ENCODE data around the gene RIOK2.

RIOK2 gene

DNA sequence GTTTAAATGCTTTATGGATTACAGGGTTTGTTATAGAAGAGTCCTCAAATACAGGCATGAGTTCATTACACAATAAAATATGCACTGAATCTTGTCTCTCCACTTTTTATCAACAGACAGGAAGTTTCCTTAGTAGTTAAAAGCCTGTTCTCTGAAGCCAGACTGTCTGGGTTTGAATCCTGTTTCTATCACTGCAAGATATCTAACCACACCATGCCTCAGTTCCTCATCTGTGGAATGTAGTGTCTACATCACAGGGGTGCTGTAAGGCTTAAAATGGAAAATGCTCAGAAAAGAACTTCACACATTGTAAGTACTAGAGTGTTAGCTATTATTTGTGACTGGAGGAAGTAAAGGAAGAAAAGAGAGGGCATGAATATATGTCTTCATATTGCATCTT is 49.9 kb downstream of the RIOK2 start:
- Histone ChIP-seq H3K27me3 (ENCODE audit: control insufficient read depth, insufficient read depth, low read length) (no peaks in the 10 kb centered on the region), H3K9me3 (ENCODE audit: control insufficient read depth, low read length) (no peaks in the 10 kb centered on the region), H3K9ac (no peak overlapping the region), H3K36me3 (ENCODE audit: control insufficient read depth, insufficient read depth, low read length) (no peaks in the 10 kb centered on the region), H3K79me2 (no peaks in the 10 kb centered on the region), H3K4me1 (no peaks in the 10 kb centered on the region), H3K4me2 (ENCODE audit: low read length) (no peak overlapping the region), H3K27ac (no peak overlapping the region), H2AFZ (no peak overlapping the region), H3K4me3 (ENCODE audit: low read depth, low read length) (no peak overlapping the region)
- TF ChIP-seq CTCF (IDR thresholded peaks at IDR 0.05), result no peak

- H3K4me3 ChIP-seq (ENCODE audit: low read depth, low read length), result no peak overlapping the region
- H3K9ac ChIP-seq, result no peak overlapping the region
- H3K4me1 ChIP-seq, result no peaks in the 10 kb centered on the region
- H3K79me2 ChIP-seq, result no peaks in the 10 kb centered on the region
- H3K36me3 ChIP-seq (ENCODE audit: control insufficient read depth, insufficient read depth, low read length), result no peaks in the 10 kb centered on the region
- H3K9me3 ChIP-seq (ENCODE audit: control insufficient read depth, low read length), result no peaks in the 10 kb centered on the region
- no peaks in the 10 kb centered on the region for H3K27me3 ChIP-seq (ENCODE audit: control insufficient read depth, insufficient read depth, low read length)
- H2AFZ ChIP-seq, result no peak overlapping the region
- no peak overlapping the region for H3K27ac ChIP-seq
- no peak for TF ChIP-seq CTCF (IDR thresholded peaks at IDR 0.05)
- no peak overlapping the region for H3K4me2 ChIP-seq (ENCODE audit: low read length)
These were observed 51.1 kb downstream of the RIOK2 start for GRCh38 chr5:97131921-97132320.

- no peak overlapping the region for H2AFZ ChIP-seq
- no peak overlapping the region for H3K4me3 ChIP-seq (ENCODE audit: low read depth, low read length)
- H3K27ac ChIP-seq, result no peak overlapping the region
- TF ChIP-seq CTCF (IDR thresholded peaks at IDR 0.05), result no peak
- H3K36me3 ChIP-seq (ENCODE audit: control insufficient read depth, insufficient read depth, low read length), result no peaks in the 10 kb centered on the region
- no peaks in the 10 kb centered on the region for H3K27me3 ChIP-seq (ENCODE audit: control insufficient read depth, insufficient read depth, low read length)
- no peak overlapping the region for H3K9ac ChIP-seq
- no peaks in the 10 kb centered on the region for H3K9me3 ChIP-seq (ENCODE audit: control insufficient read depth, low read length)
- H3K4me1 ChIP-seq, result no peaks in the 10 kb centered on the region
- no peak overlapping the region for H3K4me2 ChIP-seq (ENCODE audit: low read length)
- H3K79me2 ChIP-seq, result no peaks in the 10 kb centered on the region
These were observed 51.8 kb downstream of the RIOK2 start for GRCh38 chr5:97131139-97131710.

- no peaks in the 10 kb centered on the region for H3K27me3 ChIP-seq (ENCODE audit: control insufficient read depth, insufficient read depth, low read length)
- no peak overlapping the region for H3K4me3 ChIP-seq (ENCODE audit: low read depth, low read length)
- no peaks in the 10 kb centered on the region for H3K36me3 ChIP-seq (ENCODE audit: control insufficient read depth, insufficient read depth, low read length)
- H3K27ac ChIP-seq, result no peak overlapping the region
- no peak overlapping the region for H3K4me2 ChIP-seq (ENCODE audit: low read length)
- no peak overlapping the region for H2AFZ ChIP-seq
- no peak overlapping the region for H3K9ac ChIP-seq
- no peaks in the 10 kb centered on the region for H3K4me1 ChIP-seq
- H3K9me3 ChIP-seq (ENCODE audit: control insufficient read depth, low read length), result no peaks in the 10 kb centered on the region
- no peak for TF ChIP-seq CTCF (IDR thresholded peaks at IDR 0.05)
- no peaks in the 10 kb centered on the region for H3K79me2 ChIP-seq
These were observed 55.3 kb downstream of the RIOK2 start for GRCh38 chr5:97127727-97128126.

DNA sequence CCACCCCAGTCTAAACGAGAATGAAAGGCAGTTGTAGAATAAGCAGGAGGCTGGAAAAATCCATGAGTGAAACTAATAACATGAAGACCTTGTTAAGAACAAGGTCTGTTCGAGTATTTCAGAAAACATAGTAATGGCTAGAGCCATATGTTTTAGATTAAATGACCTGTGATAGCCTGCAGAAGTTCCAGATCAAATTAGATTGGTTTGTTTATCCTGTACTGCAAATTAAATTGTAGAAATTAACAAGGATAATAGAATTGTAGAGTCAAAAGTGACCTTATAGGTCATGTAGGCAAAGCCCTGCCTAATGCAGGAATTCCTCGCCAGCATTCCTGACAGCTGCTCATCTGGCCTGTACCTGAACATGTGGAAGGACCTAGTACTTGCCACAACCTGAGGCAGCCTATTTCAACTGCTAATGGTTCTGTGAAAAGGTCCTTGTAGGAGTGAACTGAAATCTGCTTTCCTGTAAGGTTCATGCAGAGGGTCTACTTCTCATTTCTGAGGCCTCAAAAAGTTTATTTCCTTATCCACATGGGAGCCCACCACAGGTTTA is 57.8 kb downstream of the RIOK2 start:
- no peaks in the 10 kb centered on the region for H3K79me2 ChIP-seq
- H3K36me3 ChIP-seq (ENCODE audit: control insufficient read depth, insufficient read depth, low read length), result no peaks in the 10 kb centered on the region

More for the DNA sequence above, 57.8 kb downstream of the RIOK2 start:
- H3K27ac ChIP-seq, result no peak overlapping the region
- no peak overlapping the region for H2AFZ ChIP-seq
- H3K4me3 ChIP-seq (ENCODE audit: low read depth, low read length), result no peak overlapping the region
- no peaks in the 10 kb centered on the region for H3K27me3 ChIP-seq (ENCODE audit: control insufficient read depth, insufficient read depth, low read length)
- H3K4me1 ChIP-seq, result no peaks in the 10 kb centered on the region
- no peaks in the 10 kb centered on the region for H3K9me3 ChIP-seq (ENCODE audit: control insufficient read depth, low read length)
- no peak for TF ChIP-seq CTCF (IDR thresholded peaks at IDR 0.05)
- no peak overlapping the region for H3K9ac ChIP-seq
- H3K4me2 ChIP-seq (ENCODE audit: low read length), result no peak overlapping the region

All from parathyroid adenoma (tissue), 2 donors.